Panc1 (cell line): Measurements from ENCODE around the gene GIMAP5. TPM values are rescaled to one million over a fixed set of nuclear protein-coding genes. Genes with fewer than 3 reads are reported as not detected.

Experiments used
- ATAC-seq: fragments of 200-7000 bp; cut with Tn5 transposase; 2 replicates; pipeline ENCODE4 v1.9.1; 2020; ENCODE audit warnings: mild to moderate bottlenecking, moderate library complexity
- BruUV-seq: library from RNA; stranded (reverse); fragments of 400-500 nt; replicated peaks from 2 replicates; lab custom pipeline; 2021; lab: Mats Ljungman, UMichigan
- CTCF ChIA-PET: fragments of 300-600 bp; sonication (Branson Sonifier 250); formaldehyde crosslinking; loops from one replicate; lab custom pipeline; 2022; ENCODE audit warnings: antibody characterized with exemption; lab: Charles Lee
- POLR2A ChIA-PET: fragments of 300-600 bp; sonication (Branson Sonifier 250); formaldehyde crosslinking; loops from one replicate; lab custom pipeline; 2022; ENCODE audit warnings: antibody characterized with exemption; lab: Charles Lee
- DNase-seq: peaks from one replicate; pipeline ENCODE4 v3.0.0-alpha.2; 2010; ENCODE audit warnings: low read depth, low spot score
- H3K27ac ChIP-seq: 2 replicates; pipeline ENCODE4 v1.5.1; 2011; ENCODE audit warnings: mild to moderate bottlenecking, low read length, inconsistent platforms
- H3K27me3 ChIP-seq: fragments of 200-500 bp; sonication (Bioruptor generic); 2 replicates; pipeline ENCODE4 v1.6.0; 2014; ENCODE audit warnings: low read length, inconsistent platforms; ENCODE audit not compliant: control insufficient read depth, insufficient read depth
- H3K36me3 ChIP-seq: fragments of 200-500 bp; sonication (Bioruptor generic); 2 replicates; pipeline ENCODE4 v1.5.1; 2014; ENCODE audit warnings: inconsistent platforms, mild to moderate bottlenecking, low read length, moderate library complexity; ENCODE audit not compliant: control insufficient read depth, insufficient read depth
- H3K4me1 ChIP-seq: 2 replicates; pipeline ENCODE4 v1.5.1; 2011; ENCODE audit warnings: inconsistent platforms, mild to moderate bottlenecking, low read length, moderate library complexity; ENCODE audit not compliant: control insufficient read depth, insufficient read depth
- H3K4me3 ChIP-seq, 2 experiments: 2 replicates each; pipeline ENCODE4 v1.5.1; 2011 to 2012; ENCODE audit warnings: low read depth in 2 of 2, low read length in 2 of 2, mild to moderate bottlenecking in 2 of 2, inconsistent platforms in 1 of 2, moderate library complexity in 1 of 2
- H3K9me3 ChIP-seq: fragments of 200-500 bp; sonication (Bioruptor generic); 2 replicates; pipeline ENCODE4 v1.5.1; 2014; ENCODE audit warnings: low read depth, mild to moderate bottlenecking, inconsistent platforms, low read length, moderate library complexity; ENCODE audit not compliant: control insufficient read depth, insufficient read depth
- CTCF ChIP-seq: fragments of 450-650 bp; IDR thresholded peaks from 2 replicates; pipeline ENCODE4 v1.5.1; 2017; ENCODE audit warnings: mild to moderate bottlenecking
- POLR2AphosphoS5 ChIP-seq: IDR thresholded peaks from 2 replicates; pipeline ENCODE4 v1.6.1; 2012; ENCODE audit warnings: mild to moderate bottlenecking, low read depth, low read length, moderate library complexity
- REST ChIP-seq, 2 experiments: IDR thresholded peaks; 2 replicates each; pipeline ENCODE4 v1.6.1; 2011 to 2012; ENCODE audit warnings: low read depth in 2 of 2, control low read depth in 1 of 2, low read length in 1 of 2, mild to moderate bottlenecking in 1 of 2, moderate library complexity in 1 of 2; ENCODE audit not compliant: insufficient read depth in 1 of 2
- SIN3A ChIP-seq: IDR thresholded peaks from 2 replicates; pipeline ENCODE4 v1.6.1; 2012; ENCODE audit warnings: low read depth, mild to moderate bottlenecking, low read length, moderate library complexity, borderline replicate concordance; ENCODE audit not compliant: insufficient read depth
- TCF7L2 ChIP-seq: IDR thresholded peaks from 2 replicates; pipeline ENCODE4 v1.6.1; 2011; ENCODE audit warnings: mild to moderate bottlenecking, low read depth, low read length, inconsistent platforms
- in situ Hi-C: cut with HindIII; loops from 2 replicates; pipeline ENCODE4 v1.10.0; 2016; ENCODE audit warnings: low sequenced_read_pairs, low pct_unique_long_range_greater_than_20kb
- intact Hi-C: fragments of 100-400 bp; cut with micrococcal nuclease; formaldehyde crosslinking; loops from one replicate; pipeline ENCODE4 v1.10.0; 2022; ENCODE audit not compliant: unreplicated experiment
- total RNA-seq: library from RNA; stranded (reverse); gene quantifications from one replicate; pipeline ENCODE4 v1.2.1, GENCODE V29; 2021; ENCODE audit not compliant: unreplicated experiment

GIMAP5 gene
- total RNA-seq, 1 experiment from 2014 or later, result 0.51 TPM

GRCh38 chr7:150754951-150755350 is 17.7 kb downstream of the GIMAP5 start:
- Histone ChIP-seq H3K4me1 (no peaks in the 10 kb centered on the region), H3K27me3 (peaks cover 6% of the 10 kb centered on the region), H3K27ac (no peak overlapping the region), H3K9me3 (no peaks in the 10 kb centered on the region), H3K36me3 (no peaks in the 10 kb centered on the region), H3K4me3 (no peak overlapping the region)
- ChIA-PET CTCF (no interaction called here), POLR2A (no interaction called here)
- ATAC-seq, result no peak
- in situ Hi-C loops, result no loop called here
- TF ChIP-seq POLR2AphosphoS5, result no peak
- TF ChIP-seq CTCF, result no peak
- no peak for TF ChIP-seq REST (IDR thresholded peaks at IDR 0.05; ENCODE audit: insufficient read depth in 1 of 2, low read depth in 2 of 2, low read length in 1 of 2)
- no peak for TF ChIP-seq TCF7L2
- TF ChIP-seq SIN3A, result no peak
- DNase-seq, result no peak
- intact Hi-C loops, result loop anchor here (5.0 to 10.0 kb wide), 2 partner anchors 308 to 470 kb away; no protein-coding TSS in a partner anchor
- no TSS peak for BruUV-seq

- DNase-seq (no peak), ATAC-seq (no peak)
- POLR2A ChIA-PET, result no interaction called here
- intact Hi-C loops, result loop anchor here (5.0 to 10.0 kb wide), 2 partner anchors 308 to 471 kb away; no protein-coding TSS in a partner anchor
- no peak overlapping the region for H3K27ac ChIP-seq
- no peak overlapping the region for H3K4me3 ChIP-seq
- in situ Hi-C loops, result no loop called here
- no peaks in the 10 kb centered on the region for H3K36me3 ChIP-seq
- CTCF ChIA-PET, result interaction anchor here (0.7 kb wide), 1 partner anchor 322 kb away, joined by 4 read pairs; no protein-coding TSS in a partner anchor
- BruUV-seq, result no TSS peak
- H3K9me3 ChIP-seq, result no peaks in the 10 kb centered on the region
- TF ChIP-seq TCF7L2 (no peak), CTCF (no peak), REST (IDR thresholded peaks at IDR 0.05; ENCODE audit: insufficient read depth in 1 of 2, low read depth in 2 of 2, low read length in 1 of 2) (no peak), POLR2AphosphoS5 (no peak), SIN3A (no peak)
- H3K27me3 ChIP-seq, result peaks cover 6% of the 10 kb centered on the region
- no peaks in the 10 kb centered on the region for H3K4me1 ChIP-seq
Observed at GRCh38 chr7:150755473-150756099, 18.4 kb downstream of the GIMAP5 start.
